ENCODE results near the gene KRT77.

The KRT77 gene

DNA sequence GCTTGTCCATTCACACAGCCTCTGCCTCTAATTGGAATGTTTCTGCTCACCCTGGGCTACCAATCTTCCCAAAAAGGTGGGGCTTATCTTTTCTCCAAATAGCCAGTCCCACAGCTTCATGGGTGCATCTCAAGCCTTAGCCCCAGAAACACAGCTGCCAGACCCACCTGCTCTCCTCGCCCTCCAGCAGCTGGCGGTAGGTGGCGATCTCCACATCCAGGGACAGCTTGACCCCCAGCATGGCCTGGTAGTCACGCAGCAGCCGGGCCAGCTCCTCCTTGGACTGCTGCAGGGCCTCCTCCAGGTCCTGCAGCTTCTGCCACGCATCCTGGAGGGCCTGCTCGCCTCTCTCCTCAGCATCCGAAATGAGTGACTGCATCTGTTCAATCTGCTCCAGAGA lies 11.1 kb downstream of the KRT77 start:
- DNase-seq (ENCODE audit: low read depth in 2 of 2): no peak

DNA sequence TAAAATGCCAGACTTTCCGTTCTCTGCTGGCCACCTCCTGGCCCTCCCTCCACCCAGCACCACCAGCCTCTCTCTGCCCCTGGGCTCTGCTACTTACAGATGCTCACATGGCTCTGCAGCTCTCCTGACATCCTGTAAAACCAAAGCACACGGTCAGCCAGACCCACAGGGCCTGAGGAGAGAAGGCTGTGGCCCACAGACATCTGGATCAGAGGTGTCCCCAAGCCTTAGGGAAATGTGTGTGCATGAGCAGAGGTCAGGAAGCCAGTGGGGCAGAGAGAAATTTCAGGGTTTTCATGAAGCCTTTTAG lies 11.5 kb downstream of the KRT77 start:
- DNase-seq (ENCODE audit: low read depth in 2 of 2): no peak

DNA sequence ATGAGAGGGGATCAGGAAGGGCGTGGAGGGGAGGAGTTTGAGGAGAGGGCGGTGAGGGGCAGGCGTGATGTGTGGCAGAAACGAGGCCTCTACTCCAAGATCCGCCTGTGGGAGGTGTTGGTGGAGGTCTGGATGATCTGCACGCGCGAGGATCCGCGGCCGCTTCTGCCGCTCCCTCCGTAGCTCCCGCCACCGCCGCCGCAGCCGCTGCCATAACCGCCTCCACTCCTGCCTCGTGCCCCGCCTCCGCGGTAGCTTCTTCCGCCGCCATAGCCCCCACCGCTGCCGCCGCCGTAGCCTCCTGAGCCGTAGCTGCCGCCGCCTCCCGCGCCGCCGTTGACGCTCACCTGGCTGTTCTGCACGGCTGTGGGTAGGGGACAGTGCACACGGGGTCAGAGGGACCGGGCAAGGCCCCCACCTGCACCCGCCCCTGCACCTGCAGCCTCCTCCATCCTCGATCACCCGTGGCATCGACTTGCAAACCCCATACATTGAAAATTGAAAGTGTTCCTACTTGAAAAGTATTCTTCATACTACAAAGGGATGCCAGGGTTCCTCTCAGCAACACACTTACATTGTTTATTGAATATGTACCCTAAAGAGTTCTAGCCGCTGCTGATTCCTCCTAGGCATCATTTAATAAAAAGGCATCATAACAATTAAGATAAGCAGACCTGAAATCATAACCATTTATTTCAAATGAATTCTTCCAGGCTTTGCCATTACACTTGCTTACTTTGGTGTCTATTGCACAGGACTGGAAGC lies 12.1 kb downstream of the KRT77 start:
- peak in 1 of 2 donors; percentile 19 for DNase-seq (ENCODE audit: low read depth in 2 of 2)

DNA sequence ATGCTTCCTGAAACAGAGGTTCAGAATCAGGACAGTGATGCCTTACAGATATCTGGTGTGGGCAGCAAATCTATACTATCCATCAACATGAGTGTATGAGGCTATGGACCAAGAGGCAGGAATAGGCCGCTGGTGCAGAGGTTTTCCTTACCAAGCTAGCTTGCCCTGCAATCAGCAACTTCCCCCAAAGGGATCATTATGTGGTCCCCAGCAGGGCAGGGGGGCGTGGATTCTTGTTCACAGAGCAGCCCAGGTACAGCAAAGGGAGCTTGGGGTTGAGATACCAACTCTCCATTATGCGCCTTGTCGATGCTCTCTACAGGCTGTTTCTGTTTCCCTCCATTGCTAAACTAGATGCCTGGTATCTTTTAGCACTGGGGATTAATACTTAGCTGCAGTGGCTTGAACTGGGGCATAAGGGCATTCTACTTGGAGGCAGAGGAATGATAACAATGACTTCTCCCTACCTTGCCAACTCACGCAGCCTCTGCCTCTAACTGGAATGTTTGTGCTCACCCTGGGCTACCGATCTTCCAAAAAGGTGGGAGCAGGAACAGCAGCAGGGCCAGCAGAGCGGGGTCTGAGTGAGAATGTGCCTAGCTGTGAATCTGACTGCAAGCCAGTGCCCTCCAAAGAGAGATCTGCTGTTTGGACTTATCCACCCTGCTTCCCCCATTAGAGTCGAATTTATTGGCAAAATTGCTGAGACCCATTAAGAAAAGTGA lies 12.8 kb downstream of the KRT77 start:
- no peak for DNase-seq (ENCODE audit: low read depth in 2 of 2)

DNA sequence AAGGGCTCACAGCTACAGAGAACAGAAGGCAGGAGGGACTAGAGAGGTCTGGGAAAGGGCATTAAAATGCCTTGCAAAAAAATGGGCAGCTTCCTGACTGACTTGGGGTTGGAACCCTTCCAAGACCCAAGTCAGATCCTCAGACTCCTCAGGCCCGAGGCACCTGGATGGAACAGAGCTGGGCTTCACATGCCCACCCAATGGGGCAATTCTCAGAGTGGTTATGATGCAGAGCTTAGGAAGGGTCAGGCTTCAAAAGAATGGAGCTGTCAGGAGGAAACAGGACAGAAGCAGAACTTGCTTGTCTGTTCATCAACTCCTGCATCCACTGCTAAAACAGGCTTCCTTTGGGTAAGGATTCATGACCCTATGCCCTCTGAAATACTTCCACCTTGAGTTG lies 13.4 kb downstream of the KRT77 start:
- no peak for DNase-seq (ENCODE audit: low read depth in 2 of 2)

DNA sequence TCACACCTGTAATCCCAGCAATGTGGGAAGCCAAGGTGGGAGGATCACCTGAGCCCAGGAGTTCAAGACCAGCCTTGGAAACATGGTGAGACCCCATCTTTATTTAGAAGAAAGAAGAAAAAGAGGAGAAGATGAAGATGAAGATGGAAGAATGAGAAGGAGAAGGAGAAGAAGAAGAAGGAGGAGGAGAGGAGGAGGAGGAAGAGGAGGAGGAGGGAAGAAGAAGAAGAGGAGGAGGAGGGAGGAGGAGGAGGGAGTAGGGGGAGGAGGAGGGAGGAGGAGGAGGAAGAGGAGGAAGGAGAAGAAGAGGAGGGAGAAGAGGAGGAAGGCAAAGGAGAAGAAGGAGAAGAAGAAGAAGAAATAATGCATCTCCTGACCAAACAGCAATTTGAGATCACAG lies 14.1 kb downstream of the KRT77 start:
- no peak for DNase-seq (ENCODE audit: low read depth in 2 of 2)

DNA sequence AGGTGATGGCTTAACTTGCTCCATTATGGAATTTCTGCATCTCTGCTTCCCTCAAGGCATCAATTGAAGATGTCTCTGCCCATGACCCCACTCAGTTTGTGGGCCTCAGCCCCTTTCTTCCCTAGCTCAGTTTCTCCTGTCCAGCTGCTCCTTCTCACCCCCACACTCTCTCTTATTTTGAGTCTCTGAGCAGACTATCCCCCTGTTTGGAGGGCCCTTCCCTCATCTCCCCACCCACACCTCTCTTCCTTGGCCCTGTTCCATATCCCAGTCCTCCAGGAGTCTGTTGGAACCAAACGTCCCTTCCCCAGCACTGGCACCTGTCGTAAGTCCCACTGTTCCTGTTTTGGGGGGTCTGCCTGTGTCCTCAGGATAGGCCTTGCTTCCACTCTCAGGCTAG lies 14.8 kb downstream of the KRT77 start:
- no peak for DNase-seq (ENCODE audit: low read depth in 2 of 2)

DNA sequence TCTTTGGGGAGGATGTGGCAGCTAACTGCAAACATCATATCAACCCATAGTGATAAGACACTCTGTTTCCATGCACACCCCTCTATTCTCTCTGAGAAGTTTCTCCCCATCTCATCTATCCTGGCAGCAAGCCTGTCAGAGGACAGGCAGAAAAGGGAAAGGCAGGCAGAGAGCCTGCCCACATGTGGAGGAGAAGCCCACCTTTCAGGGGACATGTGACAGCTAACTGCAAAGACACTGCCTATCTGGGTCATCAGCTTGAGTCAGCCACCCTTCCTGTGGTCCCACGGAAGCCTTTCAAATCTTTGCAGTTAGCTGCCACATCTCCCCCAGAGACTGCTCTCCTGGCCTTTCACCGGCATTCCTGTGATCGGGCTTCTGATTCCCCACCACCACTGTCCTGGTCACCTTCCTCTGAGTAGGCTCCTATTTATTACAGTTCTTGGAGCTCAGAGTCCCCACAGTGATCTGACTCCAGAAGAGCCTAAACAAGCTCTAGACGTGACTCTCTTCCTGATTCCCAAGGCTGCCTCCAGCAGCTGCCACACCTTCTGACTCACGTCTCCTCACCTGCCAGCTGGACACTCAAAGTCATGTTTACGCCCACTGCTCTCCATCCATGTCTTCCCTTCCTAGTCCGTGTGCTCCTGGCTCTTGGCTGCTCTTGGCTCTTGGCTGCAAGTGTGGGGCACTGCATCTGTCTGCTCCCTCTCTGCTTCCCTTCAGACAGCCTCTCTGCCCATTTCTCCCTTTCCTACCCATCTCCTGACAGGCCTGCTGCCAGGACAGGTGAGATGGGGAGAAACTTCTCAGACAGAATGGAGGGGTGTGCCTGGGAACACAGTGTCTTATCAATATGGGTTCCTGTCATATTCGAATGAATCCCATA lies 15.6 kb downstream of the KRT77 start:
- no peak for DNase-seq (ENCODE audit: low read depth in 2 of 2)

DNA sequence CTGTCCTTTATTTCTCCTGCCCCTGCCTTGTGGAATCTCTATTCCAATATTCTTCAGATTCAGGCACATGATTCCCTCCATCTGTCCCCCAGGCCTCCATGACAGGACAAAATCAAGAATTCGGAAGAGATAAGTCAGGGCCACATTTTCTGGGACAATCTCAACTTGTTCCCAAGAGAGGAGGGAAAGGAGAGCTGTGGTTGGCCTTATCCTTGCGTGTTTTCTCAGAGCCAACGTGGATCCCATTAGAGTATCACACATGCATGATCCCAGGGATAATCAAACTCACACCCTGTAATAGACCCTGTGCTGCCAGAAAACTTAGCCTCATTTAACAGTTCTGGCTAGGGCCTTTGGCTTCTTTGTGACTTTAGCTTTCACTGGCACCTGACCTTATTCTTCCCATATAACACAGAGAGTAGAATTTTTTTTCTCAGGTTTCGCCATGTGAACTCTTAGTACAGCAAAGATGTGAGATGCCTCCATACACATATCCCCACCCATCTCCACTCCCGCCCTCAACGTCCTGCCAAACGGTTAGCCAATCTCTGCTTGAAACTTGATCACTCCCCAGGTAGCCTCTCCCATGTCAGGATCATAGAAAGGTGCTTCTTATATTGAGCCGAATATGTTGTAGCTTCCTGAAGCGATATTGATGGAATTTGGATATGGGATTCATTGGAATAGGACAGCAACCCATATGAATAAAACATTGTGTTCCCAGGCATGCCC lies 16.4 kb downstream of the KRT77 start:
- no peak for DNase-seq (ENCODE audit: low read depth in 2 of 2)

DNA sequence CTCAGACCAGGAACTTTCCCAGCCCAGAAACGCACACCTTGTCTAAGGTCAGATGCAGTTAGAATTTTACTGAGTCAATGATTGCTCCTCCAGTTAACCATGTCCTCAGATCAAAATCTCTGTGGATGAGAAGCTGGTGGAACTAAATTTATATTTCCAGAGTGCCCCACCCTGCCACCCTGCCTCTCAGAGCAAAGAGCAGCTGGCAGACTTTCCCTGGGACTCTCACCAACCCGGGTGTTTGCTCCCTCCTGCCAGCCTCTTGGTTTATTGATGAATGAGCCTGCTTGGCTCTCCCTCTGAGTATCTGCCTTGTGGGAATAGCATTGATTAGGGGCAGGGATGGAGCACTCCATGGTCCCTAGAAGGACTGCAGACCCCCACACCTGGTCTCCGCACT lies 17.3 kb downstream of the KRT77 start:
- no peak for DNase-seq (ENCODE audit: low read depth in 2 of 2)

DNA sequence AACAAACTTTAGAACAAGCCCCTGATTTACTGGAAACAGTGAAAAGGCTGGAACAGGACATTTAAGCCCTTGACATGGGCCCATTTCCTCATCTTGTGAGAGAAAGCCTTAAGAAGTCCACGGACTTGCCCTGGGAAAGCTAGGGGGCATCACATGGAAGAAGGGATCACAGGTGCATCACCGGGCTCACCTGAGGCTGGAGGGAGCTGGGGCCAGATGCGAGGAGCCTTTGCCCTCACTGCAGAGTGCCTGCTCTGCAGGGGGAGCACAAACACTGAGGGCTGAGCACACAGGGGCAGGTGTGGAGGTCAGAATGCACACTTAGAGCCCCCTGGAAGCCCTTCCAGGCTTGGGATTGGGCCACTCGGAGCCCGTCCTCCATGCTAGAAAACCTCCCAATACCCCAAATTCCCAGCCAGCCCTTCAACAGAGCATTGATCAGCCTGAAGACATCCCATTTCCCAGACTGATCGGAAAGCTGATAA lies 17.9 kb downstream of the KRT77 start:
- DNase-seq (ENCODE audit: low read depth in 2 of 2): no peak

DNA sequence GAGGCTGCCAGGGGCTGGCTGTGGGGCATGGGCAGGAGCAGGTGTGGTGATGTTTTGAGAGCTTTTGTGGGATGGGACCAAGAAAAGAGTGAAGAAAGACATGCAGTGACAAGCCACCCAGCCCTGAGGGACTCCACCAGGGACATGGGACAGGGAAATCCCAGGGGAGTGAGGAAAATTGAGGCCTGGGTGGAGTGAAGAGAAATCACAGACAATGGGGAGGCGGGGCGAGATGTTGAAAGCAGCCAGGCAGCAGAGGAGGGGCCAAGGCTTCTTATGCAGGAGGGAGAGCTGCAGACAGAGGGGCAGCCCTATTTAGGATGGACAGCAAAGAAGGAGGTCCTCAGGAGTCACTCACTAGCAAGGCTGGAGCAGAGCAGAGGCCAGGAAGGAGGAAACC lies 18.9 kb downstream of the KRT77 start:
- no peak for DNase-seq (ENCODE audit: low read depth in 2 of 2)

DNA sequence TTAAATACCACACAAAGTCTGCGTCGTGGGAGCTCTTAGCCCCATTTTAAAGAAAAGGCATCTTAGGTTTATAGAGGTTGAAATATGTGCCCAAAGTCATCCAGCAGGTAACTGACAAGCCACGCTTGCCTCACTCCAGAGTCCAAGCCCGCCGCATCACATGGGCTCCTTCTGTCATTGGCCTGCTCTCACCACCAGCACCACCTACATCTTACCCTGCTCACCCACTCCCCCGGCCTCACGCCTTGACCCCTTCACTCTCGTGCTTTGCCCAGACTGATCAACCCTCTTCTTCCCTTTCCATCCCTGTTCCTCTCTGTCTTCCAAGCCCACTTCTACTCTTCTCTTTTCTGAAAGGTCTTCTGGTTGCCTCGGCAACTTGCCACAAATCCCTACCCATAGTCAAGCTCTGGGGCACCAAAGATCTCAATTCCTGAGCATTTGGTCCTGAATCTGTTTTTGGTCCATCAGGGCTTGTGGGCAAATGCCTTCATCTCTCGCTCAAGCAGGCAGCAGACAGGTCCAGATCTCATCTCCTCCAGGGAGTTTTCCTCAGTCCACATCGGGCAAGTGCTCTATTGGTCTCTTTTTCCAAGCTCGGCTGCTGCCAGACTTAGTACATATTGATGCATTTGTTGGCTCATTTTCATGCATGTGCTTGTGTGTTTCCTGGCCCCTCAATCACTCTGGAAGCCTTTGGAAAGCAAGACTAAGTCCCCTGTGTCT lies 19.6 kb downstream of the KRT77 start:
- DNase-seq (ENCODE audit: low read depth in 2 of 2): no peak

DNA sequence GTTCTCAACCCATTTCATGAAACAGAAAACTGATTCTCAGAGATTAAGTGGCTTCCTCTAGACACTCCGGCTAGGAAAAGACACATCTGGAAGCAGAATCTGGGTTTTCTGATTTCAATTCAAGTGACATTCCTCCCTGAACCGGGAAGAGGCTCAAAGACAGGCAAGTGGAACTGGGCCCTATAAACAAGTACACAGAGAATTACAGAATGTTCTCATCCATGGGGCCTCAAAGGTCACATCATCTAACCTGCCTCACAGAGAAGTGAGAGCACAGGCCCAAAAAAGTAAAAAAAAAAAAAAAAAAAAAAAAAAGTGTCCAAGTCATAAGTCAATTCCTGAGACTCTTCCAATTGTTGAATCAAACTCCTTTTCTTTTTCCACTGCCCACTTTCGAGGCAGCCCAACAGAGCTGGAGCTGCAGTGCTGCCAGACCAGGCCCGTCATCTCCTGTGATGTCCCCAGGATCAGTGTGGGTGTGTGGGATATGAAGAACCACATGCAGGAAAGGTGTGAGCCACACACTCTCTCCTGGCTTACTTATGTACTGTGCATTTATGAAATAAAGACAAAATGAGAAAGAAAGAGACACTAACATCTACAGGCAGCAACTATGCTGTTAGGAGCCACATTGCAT lies 20.3 kb downstream of the KRT77 start:
- no peak for DNase-seq (ENCODE audit: low read depth in 2 of 2)

DNA sequence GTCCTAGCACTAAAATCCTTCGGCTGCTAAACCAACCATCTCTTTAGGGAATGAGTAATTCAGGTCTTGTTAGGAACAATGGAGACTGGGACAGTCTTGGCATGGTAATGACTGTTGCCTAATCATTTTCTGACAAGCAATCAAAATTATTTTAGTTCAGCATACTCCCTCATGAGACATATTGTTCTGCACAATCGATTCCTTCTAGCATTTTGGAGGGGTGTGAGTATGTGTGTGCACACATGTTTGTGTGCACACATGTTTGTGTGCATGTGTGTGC lies 21.0 kb downstream of the KRT77 start:
- no peak for DNase-seq (ENCODE audit: low read depth in 2 of 2)

DNA sequence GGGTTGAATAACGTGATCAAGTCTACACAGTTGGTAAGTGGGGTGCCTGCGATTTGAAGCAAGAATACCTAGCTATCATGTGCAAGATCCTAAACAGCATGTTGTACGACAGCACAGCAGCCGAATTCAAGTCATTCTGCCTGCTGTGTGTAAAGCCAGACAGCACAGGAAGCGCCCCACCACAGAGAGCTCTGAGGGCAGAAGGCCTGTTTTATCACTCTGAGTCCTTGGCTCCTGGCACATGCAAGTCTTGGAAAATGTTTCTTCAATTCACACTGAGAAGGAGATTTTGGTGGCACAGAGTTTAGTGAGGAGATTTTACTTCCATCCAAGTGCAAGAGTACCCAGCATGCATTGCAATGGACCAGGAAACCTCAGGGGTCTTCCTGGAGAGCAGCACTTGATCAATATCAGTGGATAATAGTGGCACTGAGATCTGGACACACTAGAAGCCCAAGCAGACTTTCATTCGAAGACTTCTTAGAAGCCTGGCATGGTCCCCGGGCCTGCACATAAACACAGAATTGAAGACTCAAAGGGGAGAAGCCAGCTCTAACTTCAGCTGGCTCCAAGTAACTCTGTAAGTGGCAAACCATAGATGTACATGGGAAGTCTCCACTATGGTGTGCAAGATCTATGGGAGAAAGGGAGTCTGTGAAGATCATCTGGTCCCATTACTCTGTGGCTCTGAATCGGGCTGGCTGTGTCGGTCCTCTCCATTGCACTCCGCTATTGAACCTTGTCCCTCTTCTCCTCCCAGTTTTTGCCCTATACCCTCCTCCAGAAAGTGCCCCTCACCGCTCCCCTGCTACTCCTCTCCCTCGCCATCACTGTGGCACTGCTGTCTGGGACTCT lies 21.6 kb downstream of the KRT77 start:
- no peak for DNase-seq (ENCODE audit: low read depth in 2 of 2)

DNA sequence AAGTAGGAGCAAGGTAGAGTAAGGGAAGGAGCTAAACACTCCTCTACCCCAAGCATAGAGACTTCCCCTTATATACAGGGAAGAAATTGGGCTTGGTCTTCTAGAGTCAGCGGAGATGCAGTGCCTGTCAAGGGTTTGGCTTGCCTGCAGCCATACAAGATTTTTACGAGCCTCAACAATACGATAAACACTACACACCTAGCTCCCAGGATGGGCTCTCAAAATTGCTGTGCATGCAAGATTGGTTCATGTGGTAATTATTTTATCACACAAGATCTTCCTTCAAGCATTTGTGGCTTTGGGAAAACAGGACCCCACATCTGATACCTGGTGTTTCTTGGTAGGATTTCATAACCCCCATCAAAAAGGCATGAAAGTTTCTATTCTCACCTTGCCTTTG lies 23.0 kb downstream of the KRT77 start, which contains the start of gene KRT1:
Gene KRT1 (minus strand): TSS at position 45 of the 400 bp plus-strand sequence. CDS start 59 bp downstream, outside the sequence.
- DNase-seq (ENCODE audit: low read depth in 2 of 2): no peak

DNA sequence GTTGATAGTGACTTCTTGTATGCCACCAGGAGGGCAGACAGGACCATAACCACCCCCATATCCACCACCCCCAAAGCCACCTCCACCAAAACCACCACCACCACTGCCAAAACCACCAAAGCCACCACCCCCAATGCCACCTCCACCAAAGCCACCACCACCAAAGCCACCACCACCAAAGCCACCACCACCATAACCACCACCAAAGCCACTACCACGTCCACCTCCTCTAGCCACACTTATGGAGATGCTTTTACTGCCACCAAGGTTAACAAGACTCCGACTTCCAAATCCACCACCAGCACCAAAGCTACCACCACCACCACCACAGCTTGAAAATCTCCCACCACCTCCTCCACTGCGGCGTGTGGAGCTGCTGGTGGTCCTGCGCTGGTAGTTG lies 23.4 kb downstream of the KRT77 start:
- DNase-seq (ENCODE audit: low read depth in 2 of 2): no peak

DNA sequence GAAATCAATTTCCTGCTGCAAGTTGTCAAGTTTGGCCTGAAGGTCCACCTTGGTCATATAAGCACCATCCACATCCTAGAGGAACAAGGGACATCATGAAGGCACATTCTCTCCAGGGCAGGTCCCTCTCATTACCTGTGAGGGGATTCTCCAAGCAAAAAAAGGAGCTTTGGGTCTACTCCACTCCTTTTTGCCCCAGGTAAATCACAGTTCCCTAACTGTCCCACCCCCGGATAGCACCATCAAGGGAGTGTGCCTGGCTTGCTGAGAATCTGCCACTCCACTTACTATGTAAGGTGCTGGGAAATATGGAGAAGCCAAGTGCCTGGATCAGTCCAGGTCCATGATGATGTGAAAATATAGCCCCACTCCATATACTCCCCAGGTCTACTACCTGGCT lies 25.7 kb downstream of the KRT77 start:
- DNase-seq (ENCODE audit: low read depth in 2 of 2): no peak

DNA sequence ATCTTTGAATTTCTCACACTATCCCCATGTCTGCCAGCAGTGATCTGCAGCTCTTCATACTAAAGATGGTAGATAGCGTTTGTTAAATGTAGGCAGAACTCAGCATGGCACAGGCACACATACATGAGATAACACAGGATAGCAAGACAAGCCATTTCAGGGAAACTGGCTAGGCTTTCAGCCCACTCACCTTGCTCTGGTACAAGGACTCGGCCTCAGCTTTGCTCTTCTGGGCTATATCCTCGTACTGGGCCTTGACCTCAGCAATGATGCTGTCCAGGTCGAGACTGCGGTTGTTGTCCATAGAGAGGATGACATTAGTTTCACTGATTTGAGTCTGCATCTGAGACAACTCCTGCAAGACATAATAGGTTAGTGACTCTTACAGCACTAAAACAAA lies 26.2 kb downstream of the KRT77 start:
- no peak for DNase-seq (ENCODE audit: low read depth in 2 of 2)

Data from stimulated activated CD8-positive, alpha-beta memory T cell treated with anti-CD3 and anti-CD28 coated beads, Interleukin-15, amount 100 ng/mL, for 48 hours (primary cell).